ENCODE data around the gene HGFAC.

Gene HGFAC

GRCh38 chr4:3492741-3493719, 51.3 kb downstream of the HGFAC start:
- no peak for DNase-seq

GRCh38 chr4:3493720-3494461, 52.1 kb downstream of the HGFAC start:
- no peak for DNase-seq

DNA sequence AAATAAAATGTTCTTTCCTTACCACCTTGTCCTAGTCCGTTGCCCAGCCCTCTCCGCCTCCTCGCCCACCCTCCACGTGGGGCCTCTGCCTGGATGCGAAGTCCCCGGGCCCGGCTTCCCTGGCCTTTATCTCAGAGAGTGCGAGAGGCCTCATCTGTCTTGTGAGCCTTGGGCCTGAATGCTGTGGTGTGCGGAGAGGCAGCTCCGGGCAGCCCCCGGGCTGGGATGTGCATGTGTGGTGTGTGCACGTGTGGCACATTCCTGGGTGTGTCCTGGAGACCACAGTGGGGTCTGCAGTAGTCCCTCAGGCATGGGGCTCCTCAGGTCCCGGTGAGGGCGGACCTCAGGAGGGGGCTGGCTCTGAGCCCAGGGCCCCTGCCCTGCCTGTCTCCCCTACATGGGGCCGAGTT, 52.7 kb downstream of the HGFAC start:
- no peak for DNase-seq

GRCh38 chr4:3495204-3495975, 53.6 kb downstream of the HGFAC start:
- no peak for DNase-seq

GRCh38 chr4:3496021-3496420, 54.3 kb downstream of the HGFAC start:
- DNase-seq, result no peak

DNA sequence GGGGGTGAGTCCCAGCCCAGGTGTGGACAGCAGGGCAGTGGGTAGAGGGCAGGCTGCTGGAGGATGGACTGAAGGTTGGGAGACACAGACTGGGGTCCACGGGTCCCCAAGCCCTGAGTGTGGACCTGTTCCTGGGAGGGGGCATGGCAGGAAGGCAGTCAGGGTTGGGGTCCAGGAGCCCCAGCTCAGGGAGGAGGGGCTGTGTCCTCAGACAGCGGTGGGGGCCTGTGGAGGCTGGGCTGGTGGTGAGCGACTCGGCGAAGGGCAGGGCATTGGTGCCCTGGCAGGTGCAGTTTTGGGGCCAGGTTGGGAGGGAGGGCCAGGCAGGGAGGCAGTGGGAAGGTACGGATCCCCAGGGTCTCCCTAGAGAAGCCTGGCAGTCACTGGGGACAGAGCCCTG, 55.3 kb downstream of the HGFAC start:
- no peak for DNase-seq

DNA sequence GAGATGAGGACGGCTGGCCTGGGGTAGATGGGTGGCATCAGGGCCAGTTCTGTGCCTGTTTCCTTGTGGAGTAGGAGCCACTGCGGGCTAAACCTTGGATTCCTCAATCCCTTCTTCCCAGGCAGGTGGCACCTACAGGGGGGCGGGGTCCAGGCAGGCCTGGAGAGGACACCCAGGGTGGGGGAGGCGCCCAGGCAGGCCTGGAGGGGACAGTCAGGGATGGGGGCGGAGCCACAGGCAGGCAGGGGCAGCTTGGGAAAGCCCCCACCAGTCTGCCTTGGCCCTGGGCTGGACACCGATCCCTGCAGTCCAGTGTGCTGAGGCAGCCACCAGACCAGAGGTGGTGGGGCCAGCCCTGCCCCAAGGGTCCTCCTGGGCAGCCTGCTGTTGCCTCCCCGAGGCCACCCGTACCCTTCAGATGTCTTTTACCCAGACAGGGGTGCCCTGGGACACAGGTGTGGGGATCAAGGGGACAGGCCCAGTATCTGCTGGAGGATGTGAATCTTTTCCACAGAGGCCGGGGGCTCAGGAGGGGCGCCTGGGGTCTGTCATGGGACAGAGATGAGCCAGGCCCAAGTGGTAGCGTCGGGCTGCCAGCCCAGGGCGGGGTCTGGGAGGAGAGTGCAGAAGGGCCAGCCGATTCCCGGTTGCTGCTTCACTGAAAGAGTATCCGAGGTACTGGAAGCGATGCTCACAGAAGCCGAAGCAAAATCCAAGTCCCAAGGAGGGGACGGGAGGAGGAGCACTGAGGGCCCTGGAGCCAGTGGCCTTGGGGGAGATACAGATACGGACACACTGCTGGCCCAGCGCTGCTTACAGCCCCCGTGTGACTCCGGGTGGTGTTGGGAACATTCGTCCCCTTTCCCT, 56.0 kb downstream of the HGFAC start:
- DNase-seq, result no peak

- no peak for DNase-seq
These were observed 56.6 kb downstream of the HGFAC start for GRCh38 chr4:3498407-3498806.

Measured in activated CD4-positive, alpha-beta T cell treated with anti-CD3 and anti-CD28 coated beads, Interleukin-2, amount 50 U/mL, for 1 hour (primary cell).